Fibroblast of lung (primary cell): Measurements from ENCODE around the gene ERVMER34-1. TPM values are rescaled to one million over a fixed set of nuclear protein-coding genes. Genes with fewer than 3 reads are reported as not detected.

Experiments
- DNase-seq, 2 donors: peaks; one replicate each; pipeline versions ENCODE4 v3.0.0 to v3.0.0-alpha.2; 2010; ENCODE audit warnings: low read depth in 2 of 2
- H2AFZ ChIP-seq: 2 replicates; pipeline ENCODE4 v1.5.1; 2012; ENCODE audit warnings: low read length, control low read depth, inconsistent platforms
- H3K27ac ChIP-seq: 2 replicates; pipeline ENCODE4 v1.5.1; 2011; ENCODE audit warnings: low read length, control low read depth; ENCODE audit not compliant: insufficient read depth
- H3K27me3 ChIP-seq: 2 replicates; pipeline ENCODE4 v1.5.1; 2011; ENCODE audit warnings: mild to moderate bottlenecking, low read length; ENCODE audit not compliant: control insufficient read depth, insufficient read depth
- H3K36me3 ChIP-seq: 2 replicates; pipeline ENCODE4 v1.5.1; 2011; ENCODE audit warnings: low read length; ENCODE audit not compliant: control insufficient read depth, insufficient read depth
- H3K4me1 ChIP-seq: 2 replicates; pipeline ENCODE4 v1.5.1; 2011; ENCODE audit warnings: low read length; ENCODE audit not compliant: control insufficient read depth, insufficient read depth; ENCODE audit errors: extremely low read depth
- H3K4me2 ChIP-seq: 2 replicates; pipeline ENCODE4 v1.5.1; 2011; ENCODE audit warnings: low read length, control low read depth; ENCODE audit not compliant: insufficient read depth; ENCODE audit errors: extremely low read depth
- H3K4me3 ChIP-seq, 4 experiments: fragments of 200-600 bp in 1 of 4; sonication (generic) in 1 of 4; replicated peaks in 1 of 4; 2 replicates each; pipeline ENCODE4 v1.5.1; 2011 to 2016; ENCODE audit warnings: low read length in 4 of 4, low read depth in 3 of 4, mild to moderate bottlenecking in 3 of 4, control low read depth in 2 of 4, inconsistent platforms in 1 of 4, mixed read lengths in 1 of 4; ENCODE audit not compliant: insufficient read depth in 1 of 4; ENCODE audit errors: control extremely low read depth in 1 of 4
- H3K79me2 ChIP-seq: 2 replicates; pipeline ENCODE4 v1.5.1; 2012; ENCODE audit warnings: mild to moderate bottlenecking, low read length, inconsistent platforms; ENCODE audit not compliant: control insufficient read depth, insufficient read depth
- H3K9ac ChIP-seq: 2 replicates; pipeline ENCODE4 v1.5.1; 2011; ENCODE audit warnings: mild to moderate bottlenecking, low read length, control low read depth; ENCODE audit not compliant: insufficient read depth
- H3K9me3 ChIP-seq: 2 replicates; pipeline ENCODE4 v1.5.1; 2012; ENCODE audit warnings: low read depth, low read length; ENCODE audit not compliant: control insufficient read depth, insufficient read depth
- H4K20me1 ChIP-seq: 2 replicates; pipeline ENCODE4 v1.5.1; 2011; ENCODE audit warnings: low read length; ENCODE audit not compliant: control insufficient read depth, insufficient read depth; ENCODE audit errors: extremely low read depth
- EZH2 ChIP-seq: IDR thresholded peaks from 2 replicates; pipeline ENCODE4 v1.5.1; 2012; ENCODE audit warnings: low read length, control low read depth, mild to moderate bottlenecking; ENCODE audit errors: missing control alignments
- polyA plus RNA-seq, 2 donors: library from polyadenylated mRNA; depleted of rRNA in 1 of 2; stranded (reverse) in 1 of 2; unstranded in 1 of 2; fragments of >200 nt; gene quantifications; 2 replicates each; pipeline ENCODE4 v1.2.1, GENCODE V29; 2011 to 2012; ENCODE audit warnings: missing spikeins in 1 of 2
- total RNA-seq: library from RNA; depleted of rRNA; stranded (reverse); fragments of >200 nt; gene quantifications from 2 replicates; pipeline ENCODE4 v1.2.1, GENCODE V29; 2014
- TF ChIP-seq, protein P1 (sequence below), 2 donors: IDR thresholded peaks in 1 of 2; conservative IDR thresholded peaks in 1 of 2; 1 replicate in 1 of 2; 2 replicates in 1 of 2; pipeline ENCODE4 v1.5.1; 2011 to 2012; ENCODE audit warnings: low read length in 2 of 2, control low read depth in 1 of 2, inconsistent platforms in 1 of 2, low read depth in 1 of 2, mild to moderate bottlenecking in 1 of 2

Gene ERVMER34-1
- total and polyA plus RNA-seq, 2 donors (not counting 1 experiment from before 2014, with no cell fraction given): under 0.01 to 0.54 TPM

DNA sequence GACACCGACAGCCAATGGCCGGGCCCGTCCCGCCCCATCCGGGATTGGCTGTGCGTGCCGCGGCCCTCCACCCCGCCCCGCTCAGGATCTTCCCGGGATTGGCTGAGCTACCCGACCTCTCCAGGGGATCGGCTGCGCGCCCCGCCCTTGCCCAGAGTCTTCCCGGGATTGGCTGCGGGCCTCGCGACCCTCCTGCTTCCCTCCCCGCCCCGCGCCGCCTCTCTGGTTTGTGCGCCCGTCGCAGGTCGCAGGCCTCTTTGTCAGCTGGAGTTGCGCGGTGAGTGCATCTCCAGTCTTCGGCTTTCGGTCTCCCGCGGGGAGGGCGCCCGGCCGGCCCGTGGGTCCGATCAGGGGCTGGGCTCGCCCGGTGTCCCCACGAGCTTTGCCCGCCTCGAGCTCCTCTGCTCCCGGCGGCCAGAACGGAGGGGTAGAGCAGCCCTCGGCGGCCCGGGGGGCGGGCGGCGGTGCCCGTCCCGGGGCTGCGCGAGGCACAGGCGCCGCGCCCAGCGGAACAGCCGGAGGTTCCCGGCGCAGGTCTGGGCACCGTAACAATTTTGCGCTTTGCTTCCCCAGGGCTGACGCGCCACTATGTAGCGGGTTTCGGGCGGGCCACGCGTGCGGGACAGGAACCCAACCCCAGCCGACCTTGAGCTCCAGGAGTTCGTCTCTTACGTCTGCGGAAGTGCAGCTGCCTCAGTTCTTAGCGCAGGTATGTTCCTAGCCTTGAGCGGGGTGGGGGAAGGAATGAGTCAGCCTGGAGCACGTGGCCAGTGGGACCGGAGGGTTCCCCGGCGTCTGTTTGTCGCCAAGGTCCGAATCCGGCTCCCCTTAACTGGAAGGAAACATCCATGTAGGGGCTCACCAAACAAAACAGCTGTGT, 38.7 kb downstream of the ERVMER34-1 start:
- peak overlapping the region; percentile 71 for H2AFZ ChIP-seq
- peaks cover 3% of the 10 kb centered on the region for H3K4me1 ChIP-seq
- H4K20me1 ChIP-seq: no peaks in the 10 kb centered on the region
- peaks cover 12% of the 10 kb centered on the region for H3K79me2 ChIP-seq
- peak overlapping the region; percentile 78 for H3K9ac ChIP-seq
- peak overlapping the region; percentile 75 for H3K4me2 ChIP-seq
- peak overlapping the region; percentile 71 for H3K27ac ChIP-seq
- no peaks in the 10 kb centered on the region for H3K9me3 ChIP-seq
- TF ChIP-seq, protein P1, sequence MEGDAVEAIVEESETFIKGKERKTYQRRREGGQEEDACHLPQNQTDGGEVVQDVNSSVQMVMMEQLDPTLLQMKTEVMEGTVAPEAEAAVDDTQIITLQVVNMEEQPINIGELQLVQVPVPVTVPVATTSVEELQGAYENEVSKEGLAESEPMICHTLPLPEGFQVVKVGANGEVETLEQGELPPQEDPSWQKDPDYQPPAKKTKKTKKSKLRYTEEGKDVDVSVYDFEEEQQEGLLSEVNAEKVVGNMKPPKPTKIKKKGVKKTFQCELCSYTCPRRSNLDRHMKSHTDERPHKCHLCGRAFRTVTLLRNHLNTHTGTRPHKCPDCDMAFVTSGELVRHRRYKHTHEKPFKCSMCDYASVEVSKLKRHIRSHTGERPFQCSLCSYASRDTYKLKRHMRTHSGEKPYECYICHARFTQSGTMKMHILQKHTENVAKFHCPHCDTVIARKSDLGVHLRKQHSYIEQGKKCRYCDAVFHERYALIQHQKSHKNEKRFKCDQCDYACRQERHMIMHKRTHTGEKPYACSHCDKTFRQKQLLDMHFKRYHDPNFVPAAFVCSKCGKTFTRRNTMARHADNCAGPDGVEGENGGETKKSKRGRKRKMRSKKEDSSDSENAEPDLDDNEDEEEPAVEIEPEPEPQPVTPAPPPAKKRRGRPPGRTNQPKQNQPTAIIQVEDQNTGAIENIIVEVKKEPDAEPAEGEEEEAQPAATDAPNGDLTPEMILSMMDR (conservative IDR thresholded peaks at IDR 0.05 in 1 of 2, IDR thresholded peaks at IDR 0.05 in 1 of 2; ENCODE audit: low read depth in 1 of 2, low read length in 2 of 2): no peak
- TF ChIP-seq EZH2: no peak
- H3K27me3 ChIP-seq: no peaks in the 10 kb centered on the region
- H3K36me3 ChIP-seq: peaks cover 3% of the 10 kb centered on the region
- peak overlapping the region; percentile 68 to 87 (median 72) for H3K4me3 ChIP-seq
- peak; percentile 95 to 96 for DNase-seq

DNA sequence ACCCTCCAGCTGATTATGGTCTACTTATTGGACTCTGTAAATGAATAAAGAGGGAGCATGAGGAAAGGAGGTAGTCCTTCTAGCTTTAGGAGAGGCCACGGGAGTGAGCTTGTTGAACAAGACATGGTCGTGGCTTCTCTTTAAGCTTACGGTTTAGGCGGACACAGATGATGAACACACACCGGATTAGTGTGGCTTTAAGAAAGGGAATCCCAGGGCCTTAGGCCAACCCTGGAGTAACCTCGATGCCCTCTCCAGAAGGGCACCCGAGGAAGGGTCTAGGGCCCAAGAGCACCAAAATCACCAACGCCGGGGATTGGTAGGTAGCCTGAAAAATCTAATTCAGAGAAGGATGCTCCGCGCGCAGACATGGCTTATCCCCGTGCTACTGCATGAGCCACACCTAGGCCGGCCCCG, 39.4 kb downstream of the ERVMER34-1 start:
- no peak overlapping the region for H3K27ac ChIP-seq
- no peaks in the 10 kb centered on the region for H3K9me3 ChIP-seq
- H2AFZ ChIP-seq: peak overlapping the region; percentile 88
- H3K36me3 ChIP-seq: peaks cover 3% of the 10 kb centered on the region
- no peak overlapping the region for H3K9ac ChIP-seq
- H3K4me3 ChIP-seq: peak overlapping the region; percentile 3 to 69 (median 26)
- peaks cover 12% of the 10 kb centered on the region for H3K79me2 ChIP-seq
- DNase-seq: peak in 1 of 2 donors; percentile 3
- no peaks in the 10 kb centered on the region for H4K20me1 ChIP-seq
- H3K4me1 ChIP-seq: peaks cover 3% of the 10 kb centered on the region
- peak overlapping the region; percentile 77 for H3K4me2 ChIP-seq
- no peaks in the 10 kb centered on the region for H3K27me3 ChIP-seq
- TF ChIP-seq, protein P1 (conservative IDR thresholded peaks at IDR 0.05 in 1 of 2, IDR thresholded peaks at IDR 0.05 in 1 of 2; ENCODE audit: low read depth in 1 of 2, low read length in 2 of 2): no peak
- TF ChIP-seq EZH2: no peak

DNA sequence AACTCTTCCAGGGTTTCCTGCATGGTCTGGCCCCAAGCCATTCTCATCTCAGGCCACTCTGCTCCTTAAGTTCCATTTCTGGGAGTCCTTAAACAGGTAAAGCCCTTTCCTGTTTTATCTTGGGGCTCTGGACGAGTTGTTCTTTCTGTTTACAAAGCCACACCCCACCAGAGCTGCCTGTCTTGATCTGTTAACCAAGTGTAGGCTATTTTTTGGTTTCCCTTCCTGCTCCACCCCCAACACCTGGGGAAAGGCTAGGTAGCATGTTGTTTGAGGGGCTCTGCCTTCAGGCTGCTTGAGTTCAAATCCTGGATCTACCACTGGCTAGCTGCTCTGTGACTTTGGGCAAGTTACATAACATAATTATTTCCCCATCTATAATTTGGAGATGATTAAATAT, 40.0 kb downstream of the ERVMER34-1 start:
- H3K4me1 ChIP-seq: peaks cover 3% of the 10 kb centered on the region
- DNase-seq: no peak
- H3K27me3 ChIP-seq: no peaks in the 10 kb centered on the region
- peaks cover 12% of the 10 kb centered on the region for H3K79me2 ChIP-seq
- H3K9ac ChIP-seq: no peak overlapping the region
- H4K20me1 ChIP-seq: no peaks in the 10 kb centered on the region
- TF ChIP-seq EZH2: no peak
- TF ChIP-seq, protein P1 (conservative IDR thresholded peaks at IDR 0.05 in 1 of 2, IDR thresholded peaks at IDR 0.05 in 1 of 2; ENCODE audit: low read depth in 1 of 2, low read length in 2 of 2): no peak
- H3K4me3 ChIP-seq: no peak overlapping the region
- H3K27ac ChIP-seq: no peak overlapping the region
- H3K4me2 ChIP-seq: no peak overlapping the region
- H2AFZ ChIP-seq: no peak overlapping the region
- H3K36me3 ChIP-seq: peaks cover 3% of the 10 kb centered on the region
- H3K9me3 ChIP-seq: no peaks in the 10 kb centered on the region
